ENCODE data around the gene CNDP2.
A peak's percentile ranks its signal among the peaks of the same experiment; 100 is the strongest.
"Not testable (repeated sequence)": the region's sequence is repeated elsewhere in the genome, so short reads cannot be mapped to it uniquely, and the experiment has no call there.

The CNDP2 gene

DNA sequence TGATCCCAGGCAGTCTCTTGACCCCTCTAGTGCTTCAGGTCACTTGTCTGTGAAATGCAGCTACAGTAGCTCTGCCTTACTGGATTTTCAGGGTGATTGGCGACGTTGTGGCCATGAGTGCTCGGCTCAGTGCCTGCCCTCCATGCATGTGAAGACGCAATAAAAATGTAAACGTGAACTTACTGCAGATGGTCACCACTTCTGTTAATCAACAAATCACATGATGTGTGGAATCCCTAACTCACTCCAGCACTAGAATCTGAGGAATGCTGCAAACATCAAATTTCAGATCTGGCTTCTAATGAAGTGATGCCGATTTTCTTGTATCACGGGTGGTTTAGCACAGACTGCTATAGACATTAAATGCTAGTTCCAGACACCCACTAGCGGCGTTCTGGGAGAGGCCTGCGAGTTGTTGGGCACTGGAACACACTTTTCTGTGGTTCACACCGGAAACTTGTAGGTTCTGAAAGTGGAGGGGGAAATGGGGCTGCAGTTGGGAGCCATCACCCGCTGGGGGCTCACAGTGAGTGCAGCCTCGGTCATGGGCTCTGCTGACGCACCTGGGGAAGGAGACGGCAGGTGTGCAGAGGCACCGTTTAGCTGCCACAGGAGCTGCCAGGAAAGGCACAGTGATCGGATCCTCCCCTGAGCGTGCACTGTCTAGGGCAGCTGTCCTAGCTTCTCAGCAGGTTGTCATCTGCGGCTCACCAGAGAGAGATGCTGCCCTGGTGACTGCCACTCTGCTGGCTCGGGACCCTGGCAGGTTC is 44.7 kb downstream of the CNDP2 start:
- peak in 1 of 2 experiments; percentile 66 for DNase-seq

DNA sequence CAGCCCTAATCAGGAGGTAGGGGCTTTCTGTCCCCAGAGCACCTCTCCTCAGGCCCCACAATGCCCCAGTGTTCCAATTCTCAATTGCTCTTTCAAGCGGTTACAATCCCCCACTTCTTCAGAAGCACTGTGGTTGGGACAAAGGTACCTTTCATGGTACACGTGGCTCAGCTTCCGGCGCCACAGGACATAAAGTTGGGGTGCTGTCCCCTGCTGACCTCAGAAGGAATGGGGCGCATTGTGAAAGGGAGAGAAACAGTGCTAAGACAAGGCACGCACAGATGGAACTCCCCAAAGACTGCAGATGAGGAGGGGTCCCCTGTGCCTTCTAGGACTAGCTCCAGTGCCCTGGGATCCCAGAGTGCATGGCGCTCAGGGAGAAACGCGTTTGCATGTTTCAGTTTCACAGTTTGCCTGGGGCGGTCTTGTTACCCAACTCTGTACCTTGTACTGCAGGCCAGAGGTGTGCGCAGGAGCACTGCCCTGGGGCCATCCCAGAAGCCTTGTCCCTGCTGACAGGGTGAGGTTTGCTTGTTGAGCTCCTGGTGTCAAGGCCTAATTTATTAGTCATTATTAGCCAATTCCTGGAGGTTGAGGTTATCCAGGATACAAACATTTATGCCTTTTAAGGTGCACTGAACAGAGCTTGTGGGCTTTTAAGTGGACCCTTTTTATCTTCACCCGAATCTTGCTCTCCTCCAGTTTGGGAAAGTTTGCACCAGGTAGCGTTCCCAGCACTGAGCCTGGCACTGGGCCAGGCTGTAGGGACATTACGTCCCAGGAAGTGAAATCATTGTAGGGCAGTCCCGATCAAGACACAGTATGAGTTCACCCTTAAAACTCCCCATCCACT is 45.8 kb downstream of the CNDP2 start:
- DNase-seq = peak; percentile 44 to 76

DNA sequence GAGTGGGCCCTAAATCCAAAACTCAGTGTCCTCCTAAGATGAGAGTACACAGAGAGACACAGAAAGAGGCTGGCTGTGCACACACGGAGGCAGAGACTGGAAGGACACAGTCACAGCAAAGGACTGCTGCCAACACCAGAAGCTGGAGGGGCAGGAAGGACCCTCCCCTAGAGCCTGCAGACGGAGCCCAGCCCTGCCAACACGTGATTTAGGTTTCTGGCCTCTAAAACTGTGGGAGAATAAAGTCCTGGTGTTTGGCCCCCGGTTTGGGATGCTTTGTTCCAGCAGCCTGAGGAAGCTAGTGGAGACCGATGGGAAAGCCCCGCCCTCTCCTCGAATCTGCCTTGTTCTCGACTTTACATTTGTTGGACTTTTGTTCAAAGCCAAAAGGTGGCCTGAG is 48.7 kb downstream of the CNDP2 start:
- DNase-seq = no peak

DNA sequence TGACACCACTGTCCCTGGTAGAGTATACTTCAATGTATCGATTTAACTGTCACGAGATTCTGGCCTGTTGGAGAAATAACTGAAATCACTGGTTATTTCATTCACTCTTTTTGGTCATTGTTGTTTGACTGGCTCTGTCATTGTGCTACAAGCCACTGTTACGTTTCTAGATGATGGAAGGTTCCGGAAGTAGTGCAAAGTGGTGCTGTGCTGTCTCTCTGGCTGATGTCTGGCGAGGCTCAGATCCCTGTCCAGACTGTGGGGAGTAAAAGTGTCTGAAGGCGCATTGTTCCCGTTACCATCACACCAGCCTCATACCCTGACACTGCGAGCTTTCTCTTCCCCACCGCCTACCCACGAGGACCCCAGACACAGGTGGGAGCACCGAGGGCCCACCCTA is 49.8 kb downstream of the CNDP2 start:
- DNase-seq = no peak

DNA sequence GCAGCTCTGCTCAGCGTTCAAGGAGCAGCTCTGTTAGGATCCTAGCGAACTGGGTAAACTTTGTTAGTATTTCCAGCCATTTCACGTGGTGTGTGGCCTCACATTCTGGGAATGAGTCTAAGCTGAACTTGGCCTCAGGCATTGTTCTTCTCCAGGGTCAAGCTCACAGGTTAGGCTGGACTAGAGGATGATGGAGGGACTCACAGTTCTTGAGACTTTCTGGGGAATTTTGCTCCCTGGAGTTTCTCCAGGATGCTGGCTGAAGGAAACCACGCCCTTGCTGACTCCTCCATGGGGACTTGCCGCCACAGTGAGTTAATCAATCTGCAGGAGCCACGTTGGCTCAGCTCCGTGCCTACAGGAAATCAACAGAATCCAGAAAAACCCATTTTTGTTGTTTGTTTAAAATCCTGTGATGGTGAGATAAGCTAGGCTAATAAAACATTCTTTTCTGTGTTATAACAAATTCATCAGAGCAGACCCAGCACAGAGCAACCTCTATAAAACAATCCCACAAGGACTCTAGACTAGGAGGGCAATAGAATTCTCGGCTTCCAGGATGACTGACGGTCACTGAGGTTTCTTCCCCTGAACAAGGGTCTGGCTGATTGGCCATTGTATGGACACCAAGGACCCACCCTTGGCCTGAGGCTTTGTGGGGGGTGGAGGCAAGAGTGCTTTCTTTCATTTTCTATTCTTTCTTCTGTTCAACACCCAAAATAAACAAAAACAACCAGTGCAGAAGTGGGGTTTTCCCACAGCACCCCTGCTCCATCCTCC is 50.8 kb downstream of the CNDP2 start:
- no peak for DNase-seq

DNA sequence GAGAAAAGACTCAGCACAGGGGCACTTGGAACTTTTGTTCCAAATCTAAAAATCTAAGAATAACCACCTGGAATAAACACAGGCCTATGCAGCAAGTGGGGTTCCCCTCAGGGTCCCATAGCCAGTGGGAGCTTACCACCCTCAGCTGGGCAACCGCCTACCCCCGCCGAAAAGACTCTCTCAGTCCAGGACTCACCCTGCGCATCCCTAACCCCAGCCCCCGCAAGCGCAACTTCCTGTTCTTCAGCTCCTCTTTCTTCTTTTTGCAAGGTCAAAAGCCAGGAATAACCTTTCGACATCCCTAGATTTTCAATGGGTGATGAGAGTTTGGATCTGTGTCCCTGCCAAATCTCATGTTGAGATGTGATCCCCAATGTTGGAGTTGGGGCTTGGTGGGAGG is 51.7 kb downstream of the CNDP2 start:
- DNase-seq = no peak

DNA sequence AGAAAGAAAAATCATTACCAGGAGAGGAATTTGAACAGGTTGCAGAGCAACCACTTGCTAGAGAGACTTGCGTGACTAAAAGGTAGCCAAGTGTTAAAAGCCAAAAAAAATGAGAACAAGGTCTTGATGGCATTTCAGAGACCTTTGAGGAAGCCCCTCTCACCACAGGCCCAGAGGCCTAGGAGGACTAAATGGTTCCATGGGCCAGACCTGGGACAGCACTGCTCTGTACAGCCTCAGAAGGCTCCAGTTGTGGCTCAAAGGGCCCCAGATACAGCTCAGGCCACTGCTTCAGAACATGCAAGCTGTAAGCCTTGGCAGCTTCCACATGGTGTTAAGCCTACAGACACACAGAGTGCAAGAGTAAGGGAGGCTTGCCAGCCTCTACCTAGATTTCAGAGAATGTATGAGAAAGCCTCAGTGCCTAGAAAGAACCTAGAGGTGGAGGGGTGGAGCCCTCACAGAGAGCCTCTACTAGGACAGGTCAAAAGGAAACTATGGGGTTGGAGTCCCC is 53.5 kb downstream of the CNDP2 start:
- no peak for DNase-seq

DNA sequence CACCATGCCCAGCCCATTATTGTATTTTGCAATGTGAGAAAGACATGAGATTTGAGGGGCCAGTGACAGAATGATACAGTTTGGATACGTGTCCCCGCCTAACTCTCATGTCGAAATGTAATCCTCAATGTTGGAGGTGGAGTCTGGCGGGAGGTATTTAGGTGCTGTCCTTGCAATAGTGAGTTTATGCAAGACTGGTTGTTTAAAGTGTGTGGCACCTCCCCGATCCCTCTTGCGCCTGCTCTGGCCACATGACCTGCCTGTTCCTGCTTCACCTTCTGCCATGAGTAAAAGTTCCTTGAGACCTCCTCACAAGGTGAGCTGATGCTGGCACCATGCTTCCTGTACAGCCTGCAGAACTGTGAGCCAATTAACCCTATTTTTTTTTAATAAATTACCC is 54.7 kb downstream of the CNDP2 start:
- no peak for DNase-seq

DNA sequence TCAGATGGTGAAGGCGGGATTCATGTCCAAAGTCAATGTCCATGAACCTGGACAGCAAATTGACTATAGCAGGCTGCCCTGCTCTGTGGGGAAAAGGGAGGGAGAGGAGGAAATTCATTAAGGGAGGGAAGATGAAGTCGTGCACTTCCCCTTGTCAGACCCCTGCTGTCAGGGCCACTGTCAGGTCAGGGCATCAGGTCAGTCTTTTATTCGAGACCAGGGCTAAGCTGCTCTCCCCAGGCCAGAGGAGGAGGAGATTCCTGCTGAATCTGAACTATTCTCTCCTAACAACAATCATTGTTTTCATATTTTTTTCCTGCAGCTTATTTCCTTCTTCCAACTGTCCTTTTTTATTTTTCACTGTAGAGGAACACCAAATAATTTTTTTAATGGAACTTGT is 55.3 kb downstream of the CNDP2 start:
- no peak for DNase-seq

DNA sequence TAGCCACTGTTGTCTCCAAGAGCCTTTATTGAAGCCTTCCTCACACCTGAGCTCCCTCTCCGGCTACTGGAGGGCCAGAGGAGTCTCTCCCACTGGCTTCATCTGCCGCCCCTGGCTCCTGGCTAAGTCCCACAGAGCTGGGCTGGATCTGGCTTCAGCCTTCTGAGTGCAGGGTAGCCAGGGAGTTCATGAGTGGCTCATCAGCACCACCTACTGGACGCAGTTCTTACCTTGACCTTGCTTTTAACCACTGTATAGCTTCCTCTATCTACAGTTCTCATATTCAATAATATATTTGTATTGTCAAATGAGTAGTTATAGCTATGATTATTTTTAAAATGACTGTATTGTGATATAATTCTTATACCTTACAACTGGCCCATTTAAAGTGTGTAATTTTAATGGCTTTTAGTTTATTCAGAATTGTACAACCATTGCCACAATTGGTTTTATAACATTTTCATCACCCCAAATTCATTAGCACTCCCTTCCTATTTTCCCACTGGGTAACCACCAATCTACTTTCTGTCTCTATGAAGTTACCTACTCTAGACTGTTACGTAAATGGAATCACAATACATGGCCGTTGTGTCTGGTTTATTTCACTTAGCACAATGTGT is 55.9 kb downstream of the CNDP2 start:
- peak; percentile 86 to 96 for DNase-seq

DNA sequence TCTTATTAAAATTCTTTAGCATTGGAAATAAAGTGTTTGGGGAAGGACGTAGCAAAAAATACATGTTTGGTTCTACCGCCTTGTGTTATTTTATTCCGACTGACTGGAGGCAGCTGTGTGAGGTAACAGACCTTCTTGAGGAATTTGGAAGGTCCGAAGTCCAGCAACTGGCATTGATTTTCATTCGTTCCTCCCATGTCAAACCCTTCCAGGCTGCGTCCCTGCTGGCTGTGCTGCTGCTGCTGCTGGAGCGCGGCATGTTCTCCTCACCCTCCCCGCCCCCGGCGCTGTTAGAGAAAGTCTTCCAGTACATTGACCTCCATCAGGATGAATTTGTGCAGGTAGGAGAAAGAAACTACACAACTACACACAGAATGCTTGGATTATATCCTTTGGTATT is 60.0 kb downstream of the CNDP2 start:
- DNase-seq = peak in 1 of 2 experiments; percentile 22

DNA sequence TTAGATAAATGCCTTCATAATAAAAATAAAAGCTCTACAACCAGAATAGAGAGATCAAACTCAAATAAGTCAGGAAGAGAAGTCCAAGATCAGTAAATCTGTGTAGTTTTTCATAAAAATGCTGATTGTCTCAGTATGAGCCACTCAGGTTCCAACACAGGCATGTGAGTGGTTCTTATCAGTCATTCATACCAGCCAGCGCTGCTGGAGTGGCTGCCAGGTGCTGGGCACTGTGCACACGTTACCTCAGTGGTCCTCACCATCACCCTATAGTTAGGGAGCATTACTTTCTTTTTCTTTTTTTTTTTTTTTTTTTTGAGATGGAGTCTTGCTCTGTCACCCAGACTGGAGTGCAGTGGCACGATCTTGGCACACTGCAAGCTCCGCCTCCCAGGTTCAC is 61.9 kb downstream of the CNDP2 start:
- no peak for DNase-seq

DNA sequence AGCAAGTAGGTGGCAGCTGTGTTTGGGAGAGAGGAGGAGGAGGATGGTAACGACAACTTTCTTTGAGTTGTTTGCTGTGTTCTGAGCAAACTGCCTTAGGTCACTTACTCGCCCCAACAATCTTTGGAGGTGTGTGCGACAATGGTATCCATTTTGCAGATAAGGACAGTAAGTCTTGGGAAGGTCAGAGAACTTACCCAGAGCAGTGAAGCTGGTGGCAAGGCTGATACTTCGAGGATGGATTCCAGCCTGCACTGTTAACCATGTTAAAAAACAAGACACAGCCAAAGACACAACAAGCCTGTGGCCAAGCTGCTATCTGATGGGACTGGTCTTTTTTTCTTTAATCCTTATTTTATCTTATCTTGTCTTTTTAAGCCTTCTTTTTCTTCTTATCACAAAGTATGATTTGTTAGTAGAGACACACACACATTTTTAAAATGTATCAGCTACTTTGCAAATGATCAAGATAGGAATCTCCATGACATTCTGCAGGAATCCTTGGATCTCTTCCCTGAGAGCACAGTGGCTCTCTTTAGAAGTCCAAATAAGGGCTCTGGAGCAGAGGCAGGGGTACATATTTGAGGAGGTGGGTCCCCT is 66.1 kb downstream of the CNDP2 start:
- DNase-seq = no peak

DNA sequence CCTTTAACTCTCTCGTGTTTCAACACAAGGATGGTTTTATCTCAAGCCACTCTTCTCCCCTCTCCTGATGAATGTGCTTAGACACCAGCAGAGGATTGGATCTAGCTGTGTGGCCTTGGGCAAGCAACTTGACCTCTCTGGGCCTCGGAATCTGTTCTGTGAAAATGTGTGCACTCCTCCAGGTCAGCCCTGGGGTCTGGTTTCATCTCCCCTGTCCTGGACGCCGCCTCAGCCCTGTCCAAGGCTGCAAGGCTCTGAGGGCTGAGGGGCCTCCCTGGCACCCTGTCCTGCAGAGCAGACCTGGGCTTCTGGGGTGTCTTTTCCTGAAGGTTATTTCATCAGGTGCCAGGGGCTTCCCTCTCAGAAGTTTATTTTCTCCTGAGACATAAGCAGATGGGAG is 66.6 kb downstream of the CNDP2 start:
- DNase-seq = no peak

DNA sequence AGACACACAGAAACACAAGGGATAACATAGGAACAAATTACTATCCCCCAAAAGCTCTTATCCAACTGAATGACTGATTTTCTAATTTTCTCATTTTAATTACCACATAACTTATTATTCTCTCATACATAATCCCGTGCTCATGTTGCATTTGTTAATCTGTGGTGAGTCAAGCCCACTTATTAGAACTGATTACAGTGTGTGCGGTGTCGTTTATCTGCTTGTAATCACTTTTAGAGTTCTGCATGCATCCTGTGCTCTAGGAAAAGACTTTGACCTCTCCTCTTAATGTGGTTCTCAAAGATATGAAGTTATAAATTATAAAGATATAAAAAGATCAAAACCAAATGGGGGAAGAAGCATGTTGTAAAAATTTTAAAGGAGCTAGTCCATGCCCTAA is 67.8 kb downstream of the CNDP2 start:
- DNase-seq = no peak

DNA sequence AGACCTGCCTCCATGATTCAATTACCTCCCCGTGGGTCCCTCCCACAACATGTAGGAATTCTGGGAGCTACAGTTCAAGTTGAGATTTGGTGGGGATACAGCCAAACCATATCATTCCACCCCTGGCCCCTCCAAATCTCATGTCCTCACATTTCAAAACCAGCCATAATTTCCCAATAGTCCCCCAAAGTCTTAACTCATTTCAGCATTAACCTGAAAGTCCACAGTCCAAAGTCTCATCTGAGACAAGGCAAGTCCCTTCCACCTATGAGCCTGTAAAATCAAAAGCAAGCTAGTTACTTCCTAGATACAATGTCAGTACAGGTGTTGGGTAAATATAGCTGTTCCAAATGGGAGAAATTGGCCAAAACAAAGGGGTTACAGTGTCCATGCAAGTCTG is 69.0 kb downstream of the CNDP2 start:
- DNase-seq = not testable (repeated sequence)

DNA sequence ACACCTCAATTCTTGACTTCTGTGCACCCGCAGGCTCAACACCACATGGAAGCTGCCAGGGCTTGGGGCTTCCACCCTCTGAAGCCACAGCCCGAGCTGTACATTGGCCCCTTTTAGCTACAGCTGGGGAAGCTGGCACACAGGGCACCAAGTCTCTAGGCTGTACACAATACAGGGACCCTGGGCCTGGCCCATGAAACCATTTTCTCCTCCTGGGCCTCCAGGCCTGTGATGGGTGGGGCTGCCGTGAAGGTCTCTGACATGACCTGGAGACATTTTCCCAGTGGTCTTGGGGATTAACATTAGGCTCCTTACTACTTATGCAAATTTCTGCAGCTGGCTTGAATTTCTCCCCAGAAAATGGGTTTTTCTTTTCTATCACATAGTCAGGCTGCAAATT is 69.8 kb downstream of the CNDP2 start:
- DNase-seq = not testable (repeated sequence)

DNA sequence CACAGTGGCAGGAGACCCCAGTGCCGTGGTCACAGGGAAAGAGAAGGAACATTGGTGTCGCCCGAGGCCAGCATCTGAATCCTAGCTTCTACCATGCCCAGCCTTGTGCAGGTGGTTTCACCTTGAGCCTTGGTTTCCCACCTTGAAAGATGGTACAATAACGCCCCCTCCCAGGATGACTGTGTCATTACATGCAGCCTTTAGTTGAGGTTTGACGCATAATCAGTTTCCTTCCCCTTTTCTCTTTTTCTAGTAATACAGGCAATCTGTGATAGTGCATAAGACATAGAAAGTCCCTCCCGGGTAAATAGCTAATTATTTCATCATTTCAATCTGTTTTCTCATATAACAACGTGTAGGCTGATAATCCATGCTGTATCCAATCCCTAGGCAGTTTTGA is 71.7 kb downstream of the CNDP2 start:
- peak in 1 of 2 experiments; percentile 33 for DNase-seq

DNA sequence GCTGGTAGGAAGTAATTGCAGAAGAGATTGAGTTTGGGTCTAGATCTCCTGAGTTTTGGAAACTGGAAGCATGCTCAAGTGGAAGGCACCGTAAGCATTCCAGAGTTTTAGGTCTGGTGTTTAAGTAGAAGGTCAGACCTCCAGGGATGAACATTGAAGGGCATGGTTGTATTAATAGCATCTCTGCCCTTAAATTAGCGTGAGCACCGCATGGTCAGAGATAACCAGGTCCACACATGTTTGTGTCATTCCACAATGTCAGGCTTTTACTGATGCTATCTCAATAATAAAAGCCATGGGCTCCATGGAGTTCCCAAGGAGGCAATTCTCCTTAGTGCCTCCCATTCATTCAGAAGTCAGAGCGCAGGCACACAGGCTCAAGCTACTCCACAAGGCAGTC is 73.2 kb downstream of the CNDP2 start:
- no peak for DNase-seq

DNA sequence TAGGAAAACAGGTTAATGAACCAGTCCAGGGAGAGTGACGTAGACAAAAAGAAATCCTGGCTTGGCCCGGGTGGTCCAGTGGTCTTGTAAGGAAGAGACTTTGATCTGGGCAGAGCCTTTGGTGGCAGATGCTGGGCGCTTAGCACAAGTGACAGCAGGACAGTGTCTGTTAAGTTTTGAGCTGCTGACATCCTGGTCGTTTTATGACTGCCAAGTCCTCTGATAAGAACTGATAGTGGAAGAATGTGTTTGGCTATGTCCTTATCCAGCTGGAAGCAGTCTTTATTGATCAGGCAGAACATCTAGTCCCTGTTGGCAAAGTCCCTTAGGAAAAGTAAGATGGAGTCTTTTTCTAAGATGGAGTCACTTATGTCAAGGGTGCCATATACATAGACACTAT is 74.1 kb downstream of the CNDP2 start:
- no peak for DNase-seq

DNA sequence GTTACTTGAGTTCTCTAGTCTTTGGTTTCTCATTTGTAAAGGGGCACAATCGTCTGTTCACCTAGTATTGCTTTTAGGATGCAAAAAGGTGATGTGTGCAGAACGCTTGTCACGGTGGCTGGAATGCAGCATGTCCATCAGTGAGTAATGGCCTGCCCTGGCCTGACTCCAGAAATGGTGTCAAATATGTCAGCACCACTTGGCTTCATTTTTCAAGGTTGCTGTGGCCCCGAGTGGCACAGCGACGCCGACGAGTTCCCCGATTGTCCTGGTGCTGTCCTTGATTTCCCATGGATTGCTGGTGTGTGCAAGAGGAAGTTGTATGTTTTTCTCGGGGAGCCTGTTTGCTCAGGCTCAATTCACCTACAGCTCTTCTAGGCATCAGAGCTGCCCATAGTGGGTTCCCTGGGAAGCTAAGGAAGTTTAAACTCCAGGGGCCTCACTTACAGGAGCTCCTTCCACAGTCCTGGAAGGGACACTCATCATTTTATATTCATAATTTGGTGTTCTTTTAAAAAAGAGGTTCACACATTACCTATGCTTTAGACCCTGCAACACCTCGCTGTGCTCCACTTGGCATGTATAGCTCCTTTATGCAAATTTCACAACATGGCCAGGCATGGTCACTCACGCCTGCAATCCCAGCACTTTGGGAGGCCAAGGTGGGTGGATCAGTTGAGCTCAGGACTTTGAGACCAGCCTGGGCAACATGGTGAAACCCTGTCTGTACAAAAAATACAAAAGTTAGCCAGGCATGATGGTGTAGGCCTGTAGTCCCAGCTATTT is 75.9 kb downstream of the CNDP2 start:
- no peak for DNase-seq

DNA sequence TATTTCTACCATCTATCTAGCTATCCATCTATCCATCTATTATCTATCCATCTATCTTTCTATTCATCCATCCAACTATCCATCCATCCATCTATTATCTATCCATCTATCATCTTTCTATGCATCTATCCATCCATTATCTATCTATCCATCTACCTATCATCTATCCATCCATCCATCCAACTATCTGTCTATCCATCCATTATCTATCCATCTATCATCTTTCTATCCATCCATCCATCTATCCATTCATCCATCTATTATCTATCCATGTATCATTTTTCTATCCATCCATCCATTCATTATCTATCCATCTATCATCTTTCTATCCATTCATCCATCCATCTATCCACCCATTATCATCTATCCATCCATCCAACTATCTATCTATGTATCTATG is 76.9 kb downstream of the CNDP2 start:
- no peak for DNase-seq
